Left ventricle myocardium inferior (tissue), 1 donor: ENCODE data around the gene POU3F3. TPM values are rescaled to one million over a fixed set of nuclear protein-coding genes. Genes with fewer than 3 reads are reported as not detected.

Source experiments
- DNase-seq: peaks from one replicate; pipeline ENCODE4 v3.0.0-alpha.2; 2020
- H3K27ac ChIP-seq: fragments of 200-600 bp; replicated peaks from 2 replicates; pipeline ENCODE4 v1.8.0; 2021
- H3K27me3 ChIP-seq: fragments of 200-600 bp; 2 replicates; pipeline ENCODE4 v1.8.0; 2021; ENCODE audit warnings: low read depth
- H3K36me3 ChIP-seq: fragments of 200-600 bp; 2 replicates; pipeline ENCODE4 v1.8.0; 2021
- H3K4me1 ChIP-seq: fragments of 200-600 bp; 2 replicates; pipeline ENCODE4 v1.8.0; 2021
- H3K4me3 ChIP-seq: fragments of 200-600 bp; 2 replicates; pipeline ENCODE4 v1.8.0; 2021; ENCODE audit warnings: mild to moderate bottlenecking, moderate library complexity
- H3K9me3 ChIP-seq: fragments of 200-600 bp; replicated peaks from 2 replicates; pipeline ENCODE4 v1.8.0; 2021
- CTCF ChIP-seq: fragments of 200-600 bp; IDR thresholded peaks from 2 replicates; pipeline ENCODE4 v1.8.0; 2021; ENCODE audit warnings: antibody characterized with exemption, mild to moderate bottlenecking, borderline replicate concordance
- intact Hi-C: fragments of 100-400 bp; cut with micrococcal nuclease; formaldehyde crosslinking; loops from one replicate; pipeline ENCODE4 v1.11.0; 2022
- total RNA-seq: library from RNA; stranded (reverse); fragmentation: NEBNext Ultra II Directional; extraction: Animal tissue kit (Norgen Biotek cat#: 25700); gene quantifications from one replicate; pipeline ENCODE4 v1.2.1, GENCODE V29; 2021
- donor health status: DM: no; HTN: yes; CAD: no; lungs with severe emphysema.

The POU3F3 gene
- total RNA-seq, 1 donor from 2014 or later, result 0.11 TPM

- Histone ChIP-seq H3K27ac (no peak overlapping the region), H3K36me3 (no peaks in the 10 kb centered on the region), H3K4me3 (peak overlapping the region; percentile 62), H3K27me3 (peaks cover 92% of the 10 kb centered on the region), H3K4me1 (peaks cover 43% of the 10 kb centered on the region), H3K9me3 (no peaks in the 10 kb centered on the region)
- intact Hi-C loops, result no loop called here
- TF ChIP-seq CTCF, result no peak
- no peak for DNase-seq
Observed at GRCh38 chr2:104852090-104852666, 1.7 kb upstream of the POU3F3 start.

GRCh38 chr2:104854498-104855220 is 744 bp downstream of the POU3F3 start:
- intact Hi-C loops, result no loop called here
- Histone ChIP-seq H3K27me3 (peaks cover 92% of the 10 kb centered on the region), H3K4me3 (peak overlapping the region; percentile 62), H3K27ac (no peak overlapping the region), H3K9me3 (no peaks in the 10 kb centered on the region), H3K4me1 (peaks cover 51% of the 10 kb centered on the region), H3K36me3 (no peaks in the 10 kb centered on the region)
- no peak for DNase-seq
- no peak for TF ChIP-seq CTCF

GRCh38 chr2:104855221-104856085 is 1.5 kb downstream of the POU3F3 start:
- Histone ChIP-seq H3K9me3 (no peaks in the 10 kb centered on the region), H3K36me3 (no peaks in the 10 kb centered on the region), H3K27ac (no peak overlapping the region), H3K27me3 (peaks cover 92% of the 10 kb centered on the region), H3K4me1 (peaks cover 51% of the 10 kb centered on the region), H3K4me3 (peak overlapping the region; percentile 62)
- no peak for DNase-seq
- intact Hi-C loops, result no loop called here
- no peak for TF ChIP-seq CTCF

- Histone ChIP-seq H3K4me3 (peak overlapping the region; percentile 11), H3K27me3 (peaks cover 92% of the 10 kb centered on the region), H3K27ac (no peak overlapping the region), H3K9me3 (no peaks in the 10 kb centered on the region), H3K36me3 (no peaks in the 10 kb centered on the region), H3K4me1 (peaks cover 51% of the 10 kb centered on the region)
- intact Hi-C loops, result no loop called here
- no peak for TF ChIP-seq CTCF
- no peak for DNase-seq
Observed at GRCh38 chr2:104856086-104856972, 2.4 kb downstream of the POU3F3 start.

GRCh38 chr2:104856973-104857261 is 3.0 kb downstream of the POU3F3 start:
- no peak for TF ChIP-seq CTCF
- Histone ChIP-seq H3K4me1 (peaks cover 52% of the 10 kb centered on the region), H3K9me3 (no peaks in the 10 kb centered on the region), H3K27ac (no peak overlapping the region), H3K27me3 (peaks cover 92% of the 10 kb centered on the region), H3K36me3 (no peaks in the 10 kb centered on the region), H3K4me3 (peak overlapping the region; percentile 11)
- intact Hi-C loops, result no loop called here
- no peak for DNase-seq
